Upper lobe of left lung (tissue), 4 donors: ENCODE measurements around the gene DUSP2.

Experiments
- EP300 ChIP-seq, 4 donors: sonication (generic); formaldehyde crosslinking; IDR thresholded peaks; one replicate each; pipeline ENCODE4 v1.5.1; 2017; ENCODE audit warnings: antibody characterized with exemption in 4 of 4, control low read depth in 2 of 4
- POLR2A ChIP-seq, 4 donors: fragments of 450-650 bp; IDR thresholded peaks; one replicate each; pipeline ENCODE4 v1.5.1; 2016 to 2017; ENCODE audit warnings: antibody characterized with exemption in 4 of 4, mild to moderate bottlenecking in 2 of 4
- TF ChIP-seq, protein P1 (sequence below), 6 experiments: fragments of 450-650 bp in 4 of 6; fragments of 200-600 bp in 2 of 6; sonication (generic) in 2 of 6; IDR thresholded peaks; one replicate each; pipeline ENCODE4 v1.5.1; 2016 to 2019; ENCODE audit warnings: antibody characterized with exemption in 6 of 6

DNA sequence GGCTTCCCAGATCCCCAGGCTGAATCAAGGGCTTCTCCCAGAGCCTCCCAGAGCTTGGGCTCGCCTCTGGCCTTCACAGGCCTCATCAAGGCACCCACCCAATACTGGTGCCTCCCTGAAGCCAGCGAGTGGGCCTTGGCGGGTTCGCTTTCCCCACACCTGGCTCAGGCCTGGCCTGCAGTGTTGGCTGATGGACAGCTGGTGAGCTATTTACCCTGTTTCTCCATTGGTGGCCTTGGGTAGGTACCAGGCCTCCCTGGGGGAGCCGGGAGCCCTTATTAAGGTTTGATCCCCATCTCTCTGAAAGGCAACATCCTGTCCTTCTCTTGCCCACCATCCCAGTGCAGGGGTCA, 18.2 kb upstream of the DUSP2 start:
- TF ChIP-seq, protein P1, sequence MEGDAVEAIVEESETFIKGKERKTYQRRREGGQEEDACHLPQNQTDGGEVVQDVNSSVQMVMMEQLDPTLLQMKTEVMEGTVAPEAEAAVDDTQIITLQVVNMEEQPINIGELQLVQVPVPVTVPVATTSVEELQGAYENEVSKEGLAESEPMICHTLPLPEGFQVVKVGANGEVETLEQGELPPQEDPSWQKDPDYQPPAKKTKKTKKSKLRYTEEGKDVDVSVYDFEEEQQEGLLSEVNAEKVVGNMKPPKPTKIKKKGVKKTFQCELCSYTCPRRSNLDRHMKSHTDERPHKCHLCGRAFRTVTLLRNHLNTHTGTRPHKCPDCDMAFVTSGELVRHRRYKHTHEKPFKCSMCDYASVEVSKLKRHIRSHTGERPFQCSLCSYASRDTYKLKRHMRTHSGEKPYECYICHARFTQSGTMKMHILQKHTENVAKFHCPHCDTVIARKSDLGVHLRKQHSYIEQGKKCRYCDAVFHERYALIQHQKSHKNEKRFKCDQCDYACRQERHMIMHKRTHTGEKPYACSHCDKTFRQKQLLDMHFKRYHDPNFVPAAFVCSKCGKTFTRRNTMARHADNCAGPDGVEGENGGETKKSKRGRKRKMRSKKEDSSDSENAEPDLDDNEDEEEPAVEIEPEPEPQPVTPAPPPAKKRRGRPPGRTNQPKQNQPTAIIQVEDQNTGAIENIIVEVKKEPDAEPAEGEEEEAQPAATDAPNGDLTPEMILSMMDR (IDR thresholded peaks at IDR 0.05): no peak
- no peak for TF ChIP-seq POLR2A (IDR thresholded peaks at IDR 0.05)
- TF ChIP-seq EP300 (IDR thresholded peaks at IDR 0.05): no peak
